ENCODE measurements around the gene TGIF2.
"Not testable (repeated sequence)": the region's sequence is repeated elsewhere in the genome, so short reads cannot be mapped to it uniquely, and the experiment has no call there.

Gene TGIF2

DNA sequence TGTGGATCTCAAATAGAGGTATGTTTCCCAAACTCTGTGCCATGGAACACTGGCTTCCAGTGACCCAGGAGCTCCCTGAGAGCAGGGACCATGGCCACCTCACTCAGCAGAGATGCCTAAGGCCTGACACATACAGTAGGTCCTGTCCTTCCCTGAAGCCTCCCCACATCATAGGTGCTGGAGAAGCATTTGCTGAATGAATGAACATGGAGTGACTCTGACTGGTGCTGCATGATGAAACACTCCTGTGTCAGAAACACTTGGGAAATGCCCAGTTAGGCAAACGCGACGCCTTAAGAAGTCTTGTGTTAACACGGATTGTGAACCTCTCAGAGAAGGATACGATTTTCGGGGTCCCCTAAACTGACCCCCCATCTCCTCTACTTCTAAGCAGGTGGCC is 58.2 kb downstream of the TGIF2 start:
- Histone ChIP-seq H3K79me2 (no peaks in the 10 kb centered on the region), H3K4me3 (ENCODE audit: low read depth, low read length) (no peak overlapping the region), H3K4me1 (no peaks in the 10 kb centered on the region), H3K4me2 (ENCODE audit: low read length) (no peak overlapping the region), H3K9me3 (ENCODE audit: control insufficient read depth, low read length) (no peaks in the 10 kb centered on the region), H2AFZ (no peak overlapping the region), H3K36me3 (ENCODE audit: control insufficient read depth, insufficient read depth, low read length) (no peaks in the 10 kb centered on the region), H3K9ac (no peak overlapping the region), H3K27ac (no peak overlapping the region), H3K27me3 (ENCODE audit: control insufficient read depth, insufficient read depth, low read length) (no peaks in the 10 kb centered on the region)
- TF ChIP-seq, protein P1, sequence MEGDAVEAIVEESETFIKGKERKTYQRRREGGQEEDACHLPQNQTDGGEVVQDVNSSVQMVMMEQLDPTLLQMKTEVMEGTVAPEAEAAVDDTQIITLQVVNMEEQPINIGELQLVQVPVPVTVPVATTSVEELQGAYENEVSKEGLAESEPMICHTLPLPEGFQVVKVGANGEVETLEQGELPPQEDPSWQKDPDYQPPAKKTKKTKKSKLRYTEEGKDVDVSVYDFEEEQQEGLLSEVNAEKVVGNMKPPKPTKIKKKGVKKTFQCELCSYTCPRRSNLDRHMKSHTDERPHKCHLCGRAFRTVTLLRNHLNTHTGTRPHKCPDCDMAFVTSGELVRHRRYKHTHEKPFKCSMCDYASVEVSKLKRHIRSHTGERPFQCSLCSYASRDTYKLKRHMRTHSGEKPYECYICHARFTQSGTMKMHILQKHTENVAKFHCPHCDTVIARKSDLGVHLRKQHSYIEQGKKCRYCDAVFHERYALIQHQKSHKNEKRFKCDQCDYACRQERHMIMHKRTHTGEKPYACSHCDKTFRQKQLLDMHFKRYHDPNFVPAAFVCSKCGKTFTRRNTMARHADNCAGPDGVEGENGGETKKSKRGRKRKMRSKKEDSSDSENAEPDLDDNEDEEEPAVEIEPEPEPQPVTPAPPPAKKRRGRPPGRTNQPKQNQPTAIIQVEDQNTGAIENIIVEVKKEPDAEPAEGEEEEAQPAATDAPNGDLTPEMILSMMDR (IDR thresholded peaks at IDR 0.05): no peak

DNA sequence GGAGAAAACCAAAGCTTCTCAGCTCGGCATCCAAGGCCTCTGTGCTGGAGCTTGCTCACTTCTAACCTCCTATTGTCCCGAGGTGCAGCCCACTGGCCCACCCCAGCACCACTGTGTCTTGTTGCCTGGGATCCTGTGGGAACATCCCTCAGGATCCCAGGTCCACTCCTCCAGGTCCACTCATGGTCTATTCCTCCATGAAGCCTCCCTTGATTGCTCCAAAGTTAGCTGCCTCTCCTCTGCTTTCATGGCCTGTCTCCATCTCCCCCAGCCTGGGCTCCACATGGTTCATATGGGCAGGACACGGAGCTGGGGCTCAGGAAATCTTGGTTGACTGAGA is 58.7 kb downstream of the TGIF2 start:
- no peak overlapping the region for H2AFZ ChIP-seq
- no peaks in the 10 kb centered on the region for H3K36me3 ChIP-seq (ENCODE audit: control insufficient read depth, insufficient read depth, low read length)
- no peaks in the 10 kb centered on the region for H3K79me2 ChIP-seq
- TF ChIP-seq, protein P1 (IDR thresholded peaks at IDR 0.05): no peak
- H3K27ac ChIP-seq: no peak overlapping the region
- no peak overlapping the region for H3K9ac ChIP-seq
- H3K4me3 ChIP-seq (ENCODE audit: low read depth, low read length): no peak overlapping the region
- H3K27me3 ChIP-seq (ENCODE audit: control insufficient read depth, insufficient read depth, low read length): no peaks in the 10 kb centered on the region
- H3K4me2 ChIP-seq (ENCODE audit: low read length): no peak overlapping the region
- no peaks in the 10 kb centered on the region for H3K9me3 ChIP-seq (ENCODE audit: control insufficient read depth, low read length)
- H3K4me1 ChIP-seq: no peaks in the 10 kb centered on the region

DNA sequence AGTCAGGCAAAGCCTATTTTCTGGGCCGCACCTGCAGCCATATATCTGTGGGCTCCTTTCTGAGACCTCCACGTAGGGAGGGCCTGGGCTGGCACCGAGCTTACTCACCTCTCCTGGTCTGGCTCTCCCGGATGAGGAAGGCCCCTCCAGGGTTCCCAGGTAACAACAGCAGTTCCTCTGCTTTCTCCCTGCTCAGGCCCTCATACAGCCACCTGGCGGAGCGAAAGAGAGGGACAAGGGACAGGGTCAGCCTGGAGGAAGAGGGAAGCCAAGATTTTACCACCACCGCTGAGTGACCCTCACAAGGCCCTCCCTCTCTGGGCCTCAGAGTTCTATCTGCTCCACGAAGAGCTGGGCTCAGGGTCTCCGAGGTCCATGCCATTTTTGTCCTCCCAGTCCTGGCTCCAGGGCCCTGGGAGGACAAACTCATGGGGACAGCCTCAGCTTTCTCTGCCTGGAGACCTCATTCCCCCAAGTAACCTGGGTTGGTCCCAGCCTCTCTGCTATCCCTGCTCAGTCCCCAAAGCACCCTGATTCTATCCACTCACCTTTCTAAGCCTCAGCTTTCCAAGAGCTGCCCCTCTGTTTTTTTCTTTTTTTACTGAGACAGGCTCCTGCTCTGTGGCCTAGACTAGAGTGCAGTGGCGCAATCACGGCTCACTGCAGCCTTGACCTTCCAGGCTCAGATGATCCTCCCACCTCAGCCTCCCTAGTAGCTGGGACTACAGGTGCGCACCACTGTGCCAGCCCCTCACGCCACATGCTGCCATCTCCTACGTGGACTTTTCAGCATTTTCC is 59.3 kb downstream of the TGIF2 start:
- no peak overlapping the region for H3K9ac ChIP-seq
- no peak overlapping the region for H3K4me3 ChIP-seq (ENCODE audit: low read depth, low read length)
- no peak overlapping the region for H2AFZ ChIP-seq
- H3K4me2 ChIP-seq (ENCODE audit: low read length): no peak overlapping the region
- TF ChIP-seq, protein P1 (IDR thresholded peaks at IDR 0.05): no peak
- H3K27me3 ChIP-seq (ENCODE audit: control insufficient read depth, insufficient read depth, low read length): no peaks in the 10 kb centered on the region
- H3K4me1 ChIP-seq: no peaks in the 10 kb centered on the region
- no peaks in the 10 kb centered on the region for H3K79me2 ChIP-seq
- no peak overlapping the region for H3K27ac ChIP-seq
- no peaks in the 10 kb centered on the region for H3K9me3 ChIP-seq (ENCODE audit: control insufficient read depth, low read length)
- H3K36me3 ChIP-seq (ENCODE audit: control insufficient read depth, insufficient read depth, low read length): no peaks in the 10 kb centered on the region

DNA sequence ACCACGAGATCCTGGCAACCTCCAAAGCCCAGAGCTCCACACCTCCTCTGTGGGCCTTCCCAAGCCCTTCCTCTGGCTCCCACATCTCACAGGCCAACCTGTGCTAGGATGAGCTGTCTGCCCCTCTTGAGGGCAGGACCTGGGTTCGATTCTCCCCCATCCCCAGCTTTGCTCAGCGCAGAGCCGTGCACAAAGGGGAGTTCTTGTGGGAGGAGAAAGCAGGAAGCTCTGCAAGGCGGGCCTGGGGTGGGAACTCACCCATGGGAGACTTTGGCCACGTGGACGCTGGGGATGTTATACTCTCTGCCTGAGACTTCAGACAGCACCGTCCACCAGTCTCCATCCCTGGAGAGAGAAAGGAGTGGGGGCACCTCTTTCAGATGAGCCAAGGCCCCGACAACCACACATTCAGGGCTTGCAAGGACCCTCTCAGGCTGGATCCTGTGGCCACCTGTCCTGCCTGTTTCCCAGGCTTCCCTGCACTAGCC is 59.9 kb downstream of the TGIF2 start:
- Histone ChIP-seq H3K4me3 (ENCODE audit: low read depth, low read length) (no peak overlapping the region), H2AFZ (no peak overlapping the region), H3K9ac (no peak overlapping the region), H3K27ac (no peak overlapping the region), H3K79me2 (no peaks in the 10 kb centered on the region), H3K27me3 (ENCODE audit: control insufficient read depth, insufficient read depth, low read length) (no peaks in the 10 kb centered on the region), H3K36me3 (ENCODE audit: control insufficient read depth, insufficient read depth, low read length) (no peaks in the 10 kb centered on the region), H3K4me1 (no peaks in the 10 kb centered on the region), H3K4me2 (ENCODE audit: low read length) (no peak overlapping the region), H3K9me3 (ENCODE audit: control insufficient read depth, low read length) (no peaks in the 10 kb centered on the region)
- TF ChIP-seq, protein P1 (IDR thresholded peaks at IDR 0.05): no peak

DNA sequence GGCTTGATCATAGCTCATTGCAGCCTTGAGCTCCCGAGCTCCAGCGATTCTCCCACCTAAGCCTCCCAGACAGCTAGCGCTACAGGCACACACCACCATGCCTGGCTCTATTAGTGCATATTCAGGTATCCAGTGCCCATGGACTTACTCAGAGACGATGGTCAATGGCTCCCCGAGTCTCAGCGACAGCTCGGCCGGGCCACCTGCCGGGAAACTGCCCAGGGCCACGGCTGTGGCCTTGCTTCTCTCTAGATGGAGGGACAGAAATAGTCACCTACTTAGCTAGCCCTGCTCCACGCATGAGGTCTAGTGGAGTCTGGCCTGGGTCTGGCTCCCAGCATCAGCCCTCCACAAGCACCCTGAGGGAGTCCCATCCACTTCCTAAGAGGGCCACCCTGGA is 60.9 kb downstream of the TGIF2 start:
- H3K9me3 ChIP-seq (ENCODE audit: control insufficient read depth, low read length): no peaks in the 10 kb centered on the region
- H3K4me2 ChIP-seq (ENCODE audit: low read length): no peak overlapping the region
- no peak overlapping the region for H2AFZ ChIP-seq
- H3K36me3 ChIP-seq (ENCODE audit: control insufficient read depth, insufficient read depth, low read length): no peaks in the 10 kb centered on the region
- TF ChIP-seq, protein P1 (IDR thresholded peaks at IDR 0.05): no peak
- H3K4me3 ChIP-seq (ENCODE audit: low read depth, low read length): no peak overlapping the region
- no peak overlapping the region for H3K27ac ChIP-seq
- H3K9ac ChIP-seq: no peak overlapping the region
- H3K79me2 ChIP-seq: no peaks in the 10 kb centered on the region
- H3K4me1 ChIP-seq: no peaks in the 10 kb centered on the region
- H3K27me3 ChIP-seq (ENCODE audit: control insufficient read depth, insufficient read depth, low read length): no peaks in the 10 kb centered on the region

DNA sequence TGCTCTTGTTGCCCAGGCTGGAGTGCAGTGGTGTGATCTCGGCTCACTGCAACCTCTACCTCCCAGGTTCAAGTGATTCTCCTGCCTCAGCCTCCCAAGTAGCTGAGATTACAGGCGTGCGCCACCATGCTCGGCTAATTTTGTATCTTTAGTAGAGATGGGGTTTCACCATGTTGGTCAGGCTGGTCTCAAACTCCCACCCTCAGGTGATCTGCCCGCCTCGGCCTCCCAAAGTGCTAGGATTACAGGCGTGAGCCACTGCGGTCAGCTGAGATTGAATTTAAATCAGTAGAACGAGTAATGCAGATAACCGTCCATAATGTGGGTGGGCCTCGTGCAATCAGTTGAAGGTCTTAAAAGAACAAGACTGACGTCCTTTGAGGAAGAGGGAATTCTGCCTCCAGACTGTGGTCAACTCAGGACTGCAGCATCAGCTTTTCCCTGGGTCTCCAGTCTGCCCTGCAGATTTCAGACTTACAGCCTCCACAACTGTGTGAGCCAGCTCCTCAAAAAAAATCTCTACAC is 65.5 kb downstream of the TGIF2 start:
- H3K27me3 ChIP-seq (ENCODE audit: control insufficient read depth, insufficient read depth, low read length); H3K27ac ChIP-seq; H3K4me1 ChIP-seq; H3K9ac ChIP-seq; H3K36me3 ChIP-seq (ENCODE audit: control insufficient read depth, insufficient read depth, low read length); H2AFZ ChIP-seq; H3K4me3 ChIP-seq (ENCODE audit: low read depth, low read length); H3K79me2 ChIP-seq; H3K9me3 ChIP-seq (ENCODE audit: control insufficient read depth, low read length); H3K4me2 ChIP-seq (ENCODE audit: low read length): not testable (repeated sequence)

All from parathyroid adenoma (tissue), 2 donors.